WI38 (cell line): ENCODE results near the gene ABCF2.

Source experiments
- H3K4me3 ChIP-seq: 2 replicates; pipeline ENCODE4 v1.5.1; 2011; ENCODE audit warnings: low read depth, mild to moderate bottlenecking, control low read depth, low read length
- TF ChIP-seq, protein P1 (sequence below): IDR thresholded peaks from 2 replicates; pipeline ENCODE4 v1.5.1; 2012; ENCODE audit warnings: low read depth, mild to moderate bottlenecking, control low read depth, low read length

Gene ABCF2

DNA sequence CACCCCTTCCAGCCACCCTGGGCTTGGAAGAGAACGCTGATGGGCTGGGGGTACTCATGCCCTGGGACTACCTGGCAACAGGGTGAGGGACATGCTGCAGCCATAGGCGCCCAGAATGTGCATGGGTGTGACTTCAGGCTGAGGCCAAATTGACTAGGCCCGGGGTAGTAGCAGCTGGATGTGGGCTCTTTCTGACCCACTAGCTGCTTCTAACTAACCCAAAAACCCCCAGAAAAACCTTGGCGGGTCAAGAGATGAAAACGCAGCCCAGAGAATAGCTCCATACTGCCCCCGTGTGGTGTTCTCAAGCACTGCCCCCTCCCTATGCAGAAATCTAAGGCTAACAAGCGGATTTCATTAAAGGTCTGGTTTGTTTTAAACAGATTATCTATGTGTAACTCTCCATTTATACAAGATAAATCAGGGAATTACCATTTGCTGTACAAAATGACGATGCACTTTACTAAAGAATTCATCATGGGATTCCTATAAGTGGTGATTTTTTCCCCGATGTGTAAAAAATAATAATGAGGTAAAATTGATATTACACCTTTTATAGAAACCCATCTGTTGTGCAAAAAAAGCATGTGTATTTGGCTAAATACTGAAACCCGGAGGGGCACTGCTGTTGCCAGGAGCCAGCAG is 17.3 kb upstream of the ABCF2 start:
- TF ChIP-seq, protein P1, sequence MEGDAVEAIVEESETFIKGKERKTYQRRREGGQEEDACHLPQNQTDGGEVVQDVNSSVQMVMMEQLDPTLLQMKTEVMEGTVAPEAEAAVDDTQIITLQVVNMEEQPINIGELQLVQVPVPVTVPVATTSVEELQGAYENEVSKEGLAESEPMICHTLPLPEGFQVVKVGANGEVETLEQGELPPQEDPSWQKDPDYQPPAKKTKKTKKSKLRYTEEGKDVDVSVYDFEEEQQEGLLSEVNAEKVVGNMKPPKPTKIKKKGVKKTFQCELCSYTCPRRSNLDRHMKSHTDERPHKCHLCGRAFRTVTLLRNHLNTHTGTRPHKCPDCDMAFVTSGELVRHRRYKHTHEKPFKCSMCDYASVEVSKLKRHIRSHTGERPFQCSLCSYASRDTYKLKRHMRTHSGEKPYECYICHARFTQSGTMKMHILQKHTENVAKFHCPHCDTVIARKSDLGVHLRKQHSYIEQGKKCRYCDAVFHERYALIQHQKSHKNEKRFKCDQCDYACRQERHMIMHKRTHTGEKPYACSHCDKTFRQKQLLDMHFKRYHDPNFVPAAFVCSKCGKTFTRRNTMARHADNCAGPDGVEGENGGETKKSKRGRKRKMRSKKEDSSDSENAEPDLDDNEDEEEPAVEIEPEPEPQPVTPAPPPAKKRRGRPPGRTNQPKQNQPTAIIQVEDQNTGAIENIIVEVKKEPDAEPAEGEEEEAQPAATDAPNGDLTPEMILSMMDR, result peak; percentile 92
- no peak overlapping the region for H3K4me3 ChIP-seq

DNA sequence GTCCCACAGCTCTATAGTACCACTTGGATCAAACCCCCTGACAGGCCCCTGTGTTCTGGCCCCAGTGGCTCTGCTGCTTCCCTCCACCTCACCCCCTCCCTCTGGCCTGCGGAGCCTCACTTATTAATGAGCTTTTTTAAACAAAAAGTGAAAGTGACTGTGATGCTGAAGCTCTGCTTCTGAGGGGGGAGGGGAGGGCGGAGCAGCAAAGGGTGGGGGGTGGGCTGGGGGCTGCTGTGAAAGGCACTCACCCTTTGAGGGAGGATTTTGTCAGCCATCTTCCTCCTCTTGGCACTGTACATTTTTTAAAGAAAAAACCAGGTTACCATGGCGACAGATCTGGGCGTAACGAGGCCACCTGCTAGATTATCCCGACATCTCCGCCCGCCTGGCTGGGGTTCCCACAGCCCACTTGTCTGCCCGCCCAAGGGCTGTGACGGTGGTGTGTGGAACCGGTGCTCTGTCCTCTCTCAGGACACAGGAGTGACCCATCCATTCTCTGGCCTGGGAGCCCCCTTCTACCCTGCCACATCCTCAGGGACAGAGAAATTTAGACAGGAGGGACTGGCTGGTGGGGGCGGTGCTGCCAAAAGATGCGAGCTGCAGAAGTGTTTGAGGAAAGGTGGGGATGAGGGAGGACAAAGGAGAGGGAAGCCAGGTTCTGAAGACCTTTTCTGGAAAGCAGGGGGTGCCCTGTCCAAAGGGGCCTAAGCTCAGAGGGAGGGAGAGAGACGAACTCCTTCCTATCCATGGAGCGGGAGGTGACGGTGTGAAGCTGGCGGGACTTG is 16.6 kb upstream of the ABCF2 start:
- no peak overlapping the region for H3K4me3 ChIP-seq
- TF ChIP-seq, protein P1, result no peak

DNA sequence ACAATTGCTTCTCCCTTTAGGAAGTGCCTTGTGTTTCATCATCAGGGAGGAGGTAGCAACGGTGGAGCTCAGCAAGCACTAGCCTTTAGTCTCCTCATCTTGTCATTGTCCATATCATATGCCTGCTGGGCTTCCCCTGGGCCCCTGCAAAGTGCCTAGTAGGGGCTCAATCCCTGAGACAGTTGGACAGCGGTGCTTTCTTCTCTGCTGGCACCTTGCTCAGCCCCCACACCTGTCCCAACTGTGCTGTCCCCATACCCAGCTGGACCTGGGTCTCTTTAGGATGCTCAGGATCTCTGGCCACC is 16.0 kb upstream of the ABCF2 start:
- no peak overlapping the region for H3K4me3 ChIP-seq
- TF ChIP-seq, protein P1, result no peak

DNA sequence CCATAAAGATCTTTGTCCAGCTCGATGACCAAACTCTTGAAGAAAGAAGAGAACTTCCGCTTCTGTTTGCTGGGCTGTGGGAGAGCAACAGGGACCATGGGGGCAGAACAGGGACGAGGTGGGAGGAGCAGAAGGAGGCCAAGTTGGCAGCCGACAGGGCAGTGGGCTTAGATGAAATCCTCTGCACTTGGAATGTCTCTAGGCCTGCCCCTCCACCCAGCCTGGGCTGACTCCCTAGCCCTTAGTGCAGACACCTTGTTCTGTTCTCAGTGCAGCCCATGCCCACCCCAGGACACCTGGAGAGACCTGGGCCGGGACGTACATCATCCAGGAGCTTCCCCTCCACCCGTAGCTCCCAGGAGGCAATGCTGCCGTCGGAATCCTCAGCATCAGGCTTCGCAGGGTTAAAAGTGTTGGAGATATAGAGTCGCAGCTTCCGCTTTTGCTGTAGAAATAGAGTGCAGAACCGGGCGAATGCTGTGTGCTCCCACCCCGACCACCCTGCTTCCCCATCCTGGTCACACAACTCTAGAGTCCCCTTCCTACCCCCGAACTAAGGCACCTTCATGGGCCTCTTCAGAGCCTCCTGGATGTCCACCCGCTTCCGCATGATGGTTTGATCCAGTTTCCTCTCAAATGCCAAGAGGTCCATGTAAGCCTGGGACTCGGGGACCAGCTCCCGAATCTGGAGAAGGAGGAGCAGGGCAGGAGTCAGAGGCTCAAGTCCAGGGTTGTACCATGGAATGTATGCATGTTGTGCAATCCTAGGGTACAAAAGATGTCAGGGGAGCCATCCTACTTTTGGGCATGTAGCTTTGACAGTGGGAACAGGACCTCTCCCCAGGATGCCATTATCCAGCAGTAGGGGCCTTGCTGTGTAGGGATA is 15.4 kb upstream of the ABCF2 start:
- TF ChIP-seq, protein P1, result no peak
- no peak overlapping the region for H3K4me3 ChIP-seq

DNA sequence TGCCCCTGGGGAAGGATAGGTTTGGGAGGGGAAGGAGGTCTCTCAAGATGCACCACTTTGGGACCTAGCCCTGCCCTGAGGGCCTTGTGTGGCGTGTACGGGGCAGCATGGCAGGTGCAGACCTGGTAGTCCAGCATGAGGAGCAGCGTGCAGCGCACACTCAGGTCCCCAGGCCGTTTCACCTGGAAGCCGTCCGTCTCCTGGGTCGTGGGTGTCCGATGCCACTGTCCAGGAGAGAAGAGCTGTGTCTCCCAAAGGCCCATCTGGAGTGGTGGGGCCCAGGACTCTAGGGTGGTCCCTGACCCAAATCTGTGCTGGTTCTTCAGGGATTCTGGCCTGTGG is 14.7 kb upstream of the ABCF2 start:
- TF ChIP-seq, protein P1, result no peak
- H3K4me3 ChIP-seq, result no peak overlapping the region

DNA sequence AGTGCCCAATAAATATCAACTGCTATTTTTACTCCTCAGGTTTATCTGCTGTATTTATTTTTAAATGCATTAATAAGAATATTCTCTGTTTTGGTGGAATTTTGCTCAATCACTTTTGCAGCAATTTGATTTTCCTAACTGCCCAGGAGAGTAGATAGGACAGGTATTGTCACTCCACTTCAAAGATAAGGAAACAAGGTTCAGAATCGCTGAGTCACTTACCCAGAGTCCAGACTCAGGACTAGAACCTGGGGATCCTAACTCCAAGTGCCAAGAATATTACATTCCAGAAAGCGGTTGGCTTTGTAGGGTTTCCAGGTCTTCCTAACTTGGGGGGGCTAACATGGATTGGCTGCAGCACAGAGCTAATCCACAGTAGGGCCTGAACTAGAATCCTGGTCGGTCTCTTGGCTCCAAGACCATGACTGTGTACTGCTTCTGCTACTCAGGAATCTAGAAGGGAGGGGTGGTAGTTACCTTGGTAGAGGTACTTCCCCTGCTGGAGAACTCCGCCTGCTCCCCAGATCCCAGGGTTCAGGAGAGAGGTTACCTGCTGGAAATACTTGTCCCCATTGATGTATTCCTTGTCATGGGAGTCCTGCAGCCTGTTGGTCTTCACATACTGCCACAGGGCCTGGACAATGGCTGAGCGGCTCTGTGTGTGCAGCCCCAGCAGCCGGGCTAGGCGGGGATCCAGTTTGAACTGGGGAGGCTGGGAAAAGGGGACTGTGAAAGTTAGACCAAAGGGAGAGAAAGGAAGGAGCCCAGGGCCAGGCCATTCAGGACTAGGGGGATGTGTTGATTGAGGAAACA is 14.1 kb upstream of the ABCF2 start:
- TF ChIP-seq, protein P1, result no peak
- no peak overlapping the region for H3K4me3 ChIP-seq
